LNCAP (cell line): Measurements from ENCODE around the gene TLNRD1.

Source experiments
- CTCF ChIP-seq: fragments of 450-650 bp; IDR thresholded peaks from 2 replicates; pipeline ENCODE4 v1.5.1; 2017; ENCODE audit warnings: mild to moderate bottlenecking

TLNRD1 gene

GRCh38 chr15:81000624-81001151 is at the start of gene TLNRD1:
Gene TLNRD1, plus strand, starts transcription at chr15:81000923. Its CDS starts 1,349 bp downstream, at chr15:81002272.
- TF ChIP-seq CTCF, result no peak

GRCh38 chr15:80951941-80952340 is 48.8 kb upstream of the TLNRD1 start:
- TF ChIP-seq CTCF, result no peak

GRCh38 chr15:80953001-80953952 is 47.4 kb upstream of the TLNRD1 start:
- TF ChIP-seq CTCF, result no peak

GRCh38 chr15:80953953-80954778 is 46.6 kb upstream of the TLNRD1 start:
- TF ChIP-seq CTCF, result no peak

- TF ChIP-seq CTCF, result no peak
Observed at GRCh38 chr15:80957556-80957955, 43.2 kb upstream of the TLNRD1 start.

GRCh38 chr15:80957976-80958375 is 42.7 kb upstream of the TLNRD1 start:
- TF ChIP-seq CTCF, result no peak

GRCh38 chr15:80958818-80959495 is 41.8 kb upstream of the TLNRD1 start:
- TF ChIP-seq CTCF, result no peak
